ENCODE measurements around the gene FBLN5.

DNA sequence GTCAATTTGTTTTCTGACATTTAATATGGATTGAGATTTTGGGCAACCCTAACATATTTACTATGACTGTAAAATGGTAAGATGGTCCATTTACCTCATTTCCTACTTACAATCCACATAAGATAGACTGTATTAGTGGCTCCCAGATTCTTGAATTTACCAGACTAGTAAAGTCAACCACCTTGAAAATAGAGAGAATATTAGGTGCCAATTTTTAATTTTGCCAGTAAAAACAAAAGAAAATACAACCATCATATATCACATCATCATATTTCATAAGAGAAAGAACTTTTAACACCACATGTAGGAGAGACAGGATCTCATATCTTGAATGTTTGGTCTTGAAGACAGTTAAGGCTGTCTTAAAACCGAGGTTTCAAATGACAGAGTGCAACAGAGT, 7.7 kb upstream of the FBLN5 start:
- TF ChIP-seq EP300 (IDR thresholded peaks at IDR 0.05) (no peak), POLR2A (IDR thresholded peaks at IDR 0.05) (no peak)
